Colonic mucosa (tissue), 4 donors: ENCODE data around the gene TEC. TPM values are rescaled to one million over a fixed set of nuclear protein-coding genes. Genes with fewer than 3 reads are reported as not detected.
A peak's percentile ranks its signal among the peaks of the same experiment; 100 is the strongest.

Source experiments
- DNase-seq: peaks from one replicate; pipeline ENCODE4 v3.0.0-alpha.2; 2020
- H3K27ac ChIP-seq: fragments of 200-600 bp; one replicate; pipeline ENCODE4 v1.8.0; 2021
- H3K27me3 ChIP-seq: fragments of 200-600 bp; one replicate; pipeline ENCODE4 v1.8.0; 2021
- H3K36me3 ChIP-seq: fragments of 200-600 bp; one replicate; pipeline ENCODE4 v1.8.0; 2021
- H3K4me1 ChIP-seq: fragments of 200-600 bp; one replicate; pipeline ENCODE4 v1.8.0; 2021; ENCODE audit warnings: mild to moderate bottlenecking
- H3K4me3 ChIP-seq: fragments of 200-600 bp; one replicate; pipeline ENCODE4 v1.8.0; 2021
- H3K9ac ChIP-seq, 2 donors: one replicate each; pipeline ENCODE4 v1.7.0; 2013; ENCODE audit warnings: control low read depth in 2 of 2, low read depth in 2 of 2, low read length in 2 of 2
- H3K9me3 ChIP-seq: fragments of 200-600 bp; one replicate; pipeline ENCODE4 v1.8.0; 2021
- CTCF ChIP-seq: fragments of 200-600 bp; IDR thresholded peaks from one replicate; pipeline ENCODE4 v1.8.0; 2022; ENCODE audit warnings: antibody characterized with exemption, mild to moderate bottlenecking
- intact Hi-C: fragments of 100-400 bp; cut with DNase I; formaldehyde crosslinking; loops from one replicate; pipeline ENCODE4 v1.14.1; 2022
- total RNA-seq, 2 donors: library from RNA; stranded (reverse); fragmentation: NEBNext Ultra II Directional in 1 of 2; extraction: Animal tissue kit (Norgen Biotek cat#: 25700) in 1 of 2; gene quantifications; one replicate each; pipeline ENCODE4 v1.2.1, GENCODE V29; 2021
- donor health status: healthy.
- donor health status: DM: no; HTN: no; CAD: no.
- donor health status: DM: no; HTN: no; CAD: no.

Gene TEC
- total RNA-seq, 2 donors from 2014 or later: 2.1 to 2.9 TPM

GRCh38 chr4:48130100-48130499 is 139.5 kb downstream of the TEC start:
- intact Hi-C loops: no loop called here
- Histone ChIP-seq H3K27ac (no peak overlapping the region), H3K9ac (no peak overlapping the region), H3K9me3 (no peaks in the 10 kb centered on the region), H3K4me3 (no peak overlapping the region), H3K36me3 (no peaks in the 10 kb centered on the region), H3K4me1 (no peaks in the 10 kb centered on the region), H3K27me3 (no peaks in the 10 kb centered on the region)
- no peak for TF ChIP-seq CTCF
- no peak for DNase-seq

GRCh38 chr4:48129307-48130014 is 140.2 kb downstream of the TEC start:
- no peak overlapping the region for H3K4me3 ChIP-seq
- no peak overlapping the region for H3K9ac ChIP-seq
- intact Hi-C loops: no loop called here
- no peaks in the 10 kb centered on the region for H3K9me3 ChIP-seq
- H3K27ac ChIP-seq: no peak overlapping the region
- no peak for TF ChIP-seq CTCF
- peak; percentile 31 for DNase-seq
- H3K27me3 ChIP-seq: no peaks in the 10 kb centered on the region
- H3K36me3 ChIP-seq: no peaks in the 10 kb centered on the region
- no peaks in the 10 kb centered on the region for H3K4me1 ChIP-seq

- Histone ChIP-seq H3K27me3 (no peaks in the 10 kb centered on the region), H3K9ac (no peak overlapping the region), H3K27ac (no peak overlapping the region), H3K4me3 (no peak overlapping the region), H3K9me3 (no peaks in the 10 kb centered on the region), H3K36me3 (no peaks in the 10 kb centered on the region), H3K4me1 (no peaks in the 10 kb centered on the region)
- peak; percentile 35 for TF ChIP-seq CTCF
- DNase-seq: peak; percentile 70
- intact Hi-C loops: no loop called here
Measured at GRCh38 chr4:48127682-48128404, 141.8 kb downstream of the TEC start.

GRCh38 chr4:48127231-48127630 is 142.4 kb downstream of the TEC start:
- DNase-seq: no peak
- Histone ChIP-seq H3K27ac (no peak overlapping the region), H3K4me1 (no peaks in the 10 kb centered on the region), H3K4me3 (no peak overlapping the region), H3K27me3 (no peaks in the 10 kb centered on the region), H3K36me3 (no peaks in the 10 kb centered on the region), H3K9me3 (no peaks in the 10 kb centered on the region), H3K9ac (no peak overlapping the region)
- intact Hi-C loops: no loop called here
- TF ChIP-seq CTCF: no peak

- Histone ChIP-seq H3K27ac (no peak overlapping the region), H3K9me3 (no peaks in the 10 kb centered on the region), H3K4me1 (no peaks in the 10 kb centered on the region), H3K9ac (no peak overlapping the region), H3K36me3 (no peaks in the 10 kb centered on the region), H3K27me3 (no peaks in the 10 kb centered on the region), H3K4me3 (no peak overlapping the region)
- intact Hi-C loops: no loop called here
- TF ChIP-seq CTCF: no peak
- no peak for DNase-seq
Measured at GRCh38 chr4:48126621-48127020, 143.0 kb downstream of the TEC start.
